DMS53 treated with DMSO at 0.1 percent for 48 hours (cell line): Measurements from ENCODE around the gene NCEH1.
"Not testable (repeated sequence)": the region's sequence is repeated elsewhere in the genome, so short reads cannot be mapped to it uniquely, and the experiment has no call there.

Experiments
- DNase-seq: peaks from one replicate; lab custom pipeline; 2025; ENCODE audit not compliant: unreplicated experiment; lab: John Stamatoyannopoulos, UW

Gene NCEH1

GRCh38 chr3:172676196-172676922 is 34.5 kb downstream of the NCEH1 start:
- DNase-seq, result no peak

GRCh38 chr3:172675441-172676193 is 35.2 kb downstream of the NCEH1 start:
- peak; percentile 19 for DNase-seq

- DNase-seq, result peak; percentile 50
Observed at GRCh38 chr3:172673210-172673679, 37.6 kb downstream of the NCEH1 start.

- no peak for DNase-seq
Observed at GRCh38 chr3:172669021-172669420, 41.8 kb downstream of the NCEH1 start.

GRCh38 chr3:172666873-172667694 is 43.8 kb downstream of the NCEH1 start:
- DNase-seq, result peak; percentile 62

- DNase-seq, result no peak
Observed at GRCh38 chr3:172666181-172666872, 44.5 kb downstream of the NCEH1 start.

GRCh38 chr3:172665510-172665909 is 45.4 kb downstream of the NCEH1 start:
- not testable (repeated sequence) for DNase-seq

- not testable (repeated sequence) for DNase-seq
Observed at GRCh38 chr3:172660421-172660820, 50.4 kb downstream of the NCEH1 start.

GRCh38 chr3:172659246-172660002 is 51.4 kb downstream of the NCEH1 start:
- DNase-seq, result no peak

GRCh38 chr3:172658344-172659245 is 52.3 kb downstream of the NCEH1 start:
- DNase-seq, result no peak

- DNase-seq, result no peak
Observed at GRCh38 chr3:172656602-172657001, 54.3 kb downstream of the NCEH1 start.

- no peak for DNase-seq
Observed at GRCh38 chr3:172655388-172655787, 55.5 kb downstream of the NCEH1 start.

- DNase-seq, result no peak
Observed at GRCh38 chr3:172654470-172654869, 56.4 kb downstream of the NCEH1 start.

GRCh38 chr3:172653004-172653572 is 57.8 kb downstream of the NCEH1 start:
- DNase-seq, result peak; percentile 11

GRCh38 chr3:172651936-172652625 is 58.8 kb downstream of the NCEH1 start:
- DNase-seq, result no peak

GRCh38 chr3:172649987-172650386 is 60.9 kb downstream of the NCEH1 start:
- no peak for DNase-seq

- no peak for DNase-seq
Observed at GRCh38 chr3:172648747-172649146, 62.1 kb downstream of the NCEH1 start.

GRCh38 chr3:172647823-172648222 is 63.0 kb downstream of the NCEH1 start:
- DNase-seq, result no peak
